GM12878 (cell line): Measurements from ENCODE around the gene RARG. TPM values are rescaled to one million over a fixed set of nuclear protein-coding genes. Genes with fewer than 3 reads are reported as not detected.

ENCODE experiments used
- ATAC-seq: fragments of 200-7000 bp; cut with Tn5 transposase; 3 replicates; pipeline ENCODE4 v1.9.1; 2020; ENCODE audit warnings: mild to moderate bottlenecking, moderate library complexity
- BruUV-seq: library from RNA; stranded (reverse); fragments of 400-500 nt; replicated peaks from 2 replicates; lab custom pipeline; 2021; lab: Mats Ljungman, UMichigan
- CTCF ChIA-PET: fragments of 300-600 bp; sonication (Branson Sonifier 250); formaldehyde crosslinking; extraction: SDS; loops from one replicate; lab custom pipeline; 2021; ENCODE audit warnings: inconsistent platforms; lab: Yijun Ruan, JAX
- POLR2A ChIA-PET: fragments of 350-600 bp; formaldehyde crosslinking; extraction: SDS; loops from one replicate; lab custom pipeline; 2021; ENCODE audit warnings: inconsistent platforms; lab: Charles Lee
- RAD21 ChIA-PET: fragments of 300-600 bp; sonication (Branson Sonifier 250); formaldehyde crosslinking; loops from one replicate; lab custom pipeline; 2023; ENCODE audit warnings: antibody characterized with exemption; ENCODE audit not compliant: unreplicated experiment; lab: Charles Lee
- SMC1A ChIA-PET: fragments of 300-600 bp; sonication (Branson Sonifier 250); formaldehyde crosslinking; loops from one replicate; lab custom pipeline; 2023; ENCODE audit not compliant: unreplicated experiment, uncharacterized antibody; lab: Charles Lee
- DNase-seq: peaks from one replicate; pipeline ENCODE4 v3.0.0-alpha.2; 2011; ENCODE audit warnings: low read depth, low spot score
- FAIRE-seq: peaks from 3 replicates; lab custom pipeline; 2011; peaks lifted over from hg19 to GRCh38; lab: Jason Lieb, UNC
- H2AFZ ChIP-seq: 2 replicates; pipeline ENCODE4 v1.6.0; 2011; ENCODE audit warnings: low read depth, low read length, control low read depth; ENCODE audit not compliant: control insufficient read depth
- H3K27ac ChIP-seq: 2 replicates; pipeline ENCODE4 v1.5.1; 2011; ENCODE audit warnings: control low read depth; ENCODE audit not compliant: control insufficient read depth, insufficient read depth
- H3K27me3 ChIP-seq, 2 experiments: replicated peaks in 1 of 2; 2 replicates each; pipeline versions ENCODE4 v1.6.0 to v1.6.1; 2011; ENCODE audit warnings: low read length in 1 of 2; ENCODE audit not compliant: control insufficient read depth in 2 of 2, insufficient read depth in 2 of 2
- H3K36me3 ChIP-seq, 2 experiments: 2 replicates each; pipeline ENCODE4 v1.5.1; 2011; ENCODE audit warnings: low read length in 1 of 2; ENCODE audit not compliant: control insufficient read depth in 2 of 2, insufficient read depth in 2 of 2
- H3K4me1 ChIP-seq: 2 replicates; pipeline ENCODE4 v1.6.1; 2011; ENCODE audit warnings: mild to moderate bottlenecking, low read length, moderate library complexity, mixed read lengths; ENCODE audit not compliant: control insufficient read depth, insufficient read depth
- H3K4me2 ChIP-seq: 2 replicates; pipeline ENCODE4 v1.6.0; 2011; ENCODE audit warnings: control low read depth; ENCODE audit not compliant: control insufficient read depth, insufficient read depth
- H3K4me3 ChIP-seq: fragments of 200-600 bp; sonication (generic); 2 replicates; pipeline ENCODE4 v1.5.1; 2016
- H3K79me2 ChIP-seq: 2 replicates; pipeline ENCODE4 v1.6.0; 2011; ENCODE audit warnings: low read length; ENCODE audit not compliant: control insufficient read depth, insufficient read depth
- H3K9ac ChIP-seq: 2 replicates; pipeline ENCODE4 v1.8.0; 2011; ENCODE audit warnings: low read length, control low read depth, mixed read lengths; ENCODE audit not compliant: control insufficient read depth, insufficient read depth
- H3K9me3 ChIP-seq: replicated peaks from 3 replicates; pipeline ENCODE4 v1.5.1; 2011; ENCODE audit warnings: mild to moderate bottlenecking, low read length; ENCODE audit not compliant: control insufficient read depth, insufficient read depth
- H4K20me1 ChIP-seq: 2 replicates; pipeline ENCODE4 v1.6.0; 2011; ENCODE audit not compliant: control insufficient read depth, insufficient read depth
- BCL11A ChIP-seq: IDR thresholded peaks from 2 replicates; pipeline ENCODE4 v1.6.1; 2011; ENCODE audit warnings: low read depth, low read length
- CBX3 ChIP-seq: fragments of 200-600 bp; sonication (generic); IDR thresholded peaks from 2 replicates; pipeline ENCODE4 v1.6.1; 2016; ENCODE audit warnings: low read depth, borderline replicate concordance
- CEBPZ ChIP-seq: fragments of 150-350 bp; IDR thresholded peaks from 2 replicates; pipeline ENCODE4 v1.6.1; 2016; ENCODE audit warnings: low read depth, low read length
- FOS ChIP-seq: IDR thresholded peaks from 3 replicates; pipeline ENCODE4 v1.6.1; 2011; ENCODE audit warnings: borderline replicate concordance; ENCODE audit not compliant: insufficient read length; ENCODE audit errors: extremely low read depth
- MAX ChIP-seq: IDR thresholded peaks from 2 replicates; pipeline ENCODE4 v1.6.1; 2012; ENCODE audit warnings: low read depth, low read length, improper control_type of control experiment
- NRF1 ChIP-seq: conservative IDR thresholded peaks from 2 replicates; pipeline ENCODE4 v1.6.1; 2011; ENCODE audit warnings: mild to moderate bottlenecking, low read depth, low read length, improper control_type of control experiment
- PRDM15 ChIP-seq: fragments of 450-650 bp; formaldehyde crosslinking; IDR thresholded peaks from 2 replicates; pipeline ENCODE4 v1.4.0; 2020; ENCODE audit warnings: mild to moderate bottlenecking, moderate library complexity
- TCF7 ChIP-seq: IDR thresholded peaks from 2 replicates; pipeline ENCODE4 v1.6.1; 2014; ENCODE audit warnings: antibody characterized with exemption, borderline replicate concordance
- ZBTB4 ChIP-seq: fragments of 450-650 bp; formaldehyde crosslinking; IDR thresholded peaks from 2 replicates; pipeline ENCODE4 v1.4.0; 2022; ENCODE audit warnings: mild to moderate bottlenecking, moderate library complexity
- ZNF274 ChIP-seq: IDR thresholded peaks from one replicate; pipeline ENCODE4 v1.8.0; 2011; ENCODE audit not compliant: insufficient read length, insufficient read depth
- WGBS: methylation state at CpG from one replicate; pipeline ENCODE4 v1.1.6; 2016; ENCODE audit warnings: low lambda C conversion rate; ENCODE audit not compliant: insufficient replicate concordance, insufficient coverage; ENCODE audit errors: missing lambda C conversion rate; 5-methylcytosine and 5-hydroxymethylcytosine counted together
- in situ Hi-C: fragments of 300-500 bp; cut with MboI; formaldehyde crosslinking; loops from 9 replicates; pipeline ENCODE4 v1.14.3; 2018; ENCODE audit warnings: mixed read lengths
- intact Hi-C: fragments of 100-400 bp; cut with micrococcal nuclease; formaldehyde crosslinking; loops from one replicate; pipeline ENCODE4 v1.14.2; 2022; ENCODE audit not compliant: unreplicated experiment
- polyA plus RNA-seq, 11 experiments: library from polyadenylated mRNA; depleted of rRNA in 4 of 11; unstranded in 6 of 11; stranded (reverse) in 5 of 11; fragments of >200 nt; fragmentation: Nextera tagmentation in 4 of 11; fragmentation: Illumina TruSeq in 1 of 11; extraction: Ambion mirVana in 4 of 11; extraction: Trizol in 1 of 11; gene quantifications; 1 replicate in 1 of 11; 2 replicates in 10 of 11; pipeline versions ENCODE4 v1.2.1 to v1.2.3, GENCODE V29; 2011 to 2016; ENCODE audit warnings: inconsistent platforms in 2 of 11, missing spikeins in 2 of 11, low read depth in 1 of 11
- total RNA-seq, 4 experiments: library from RNA; depleted of rRNA in 3 of 4; stranded (reverse); fragments of >200 nt in 3 of 4; fragmentation: Illumina TruSeq in 1 of 4; extraction: Trizol in 1 of 4; gene quantifications; 2 replicates each; pipeline versions ENCODE4 v1.2.1 to v1.2.3, GENCODE V29; 2013 to 2021

Gene RARG
- total and polyA plus RNA-seq, 10 of the 15 experiments (the other 5 are each of a cell fraction or from before 2014, with no cell fraction given), result 0.27 to 8.1 (median 4.1) TPM

- H3K79me2 ChIP-seq, result no peaks in the 10 kb centered on the region; the same call in none of the 2 replicates
- ChIA-PET RAD21 (interaction anchor here (0.9 kb wide), 1 partner anchor 10 kb away, joined by 7 read pairs; the partner anchor contains the start of gene ESPL1), SMC1A (interaction anchor here (0.6 to 1.4 kb wide), 6 partner anchors 9 to 190 kb away, joined by 3 to 8 read pairs (median 3); partner anchors contain the start of gene ESPL1), CTCF (interaction anchor here (0.9 to 1.1 kb wide), 2 partner anchors 8 to 45 kb away, joined by 3 read pairs; no protein-coding TSS in a partner anchor), POLR2A (interaction anchor here (0.6 to 1.2 kb wide), 2 partner anchors 10 to 37 kb away, joined by 3 to 5 read pairs; partner anchors contain the start of gene PFDN5)
- FAIRE-seq, result no peak
- 73% methylated on average over 7 of the region's 7 CpGs for WGBS
- intact Hi-C loops, result no loop called here
- no peak overlapping the region for H3K27ac ChIP-seq
- H3K4me2 ChIP-seq, result no peak overlapping the region
- in situ Hi-C loops, result no loop called here
- no peaks in the 10 kb centered on the region for H4K20me1 ChIP-seq
- DNase-seq, result no peak
- BruUV-seq, result no TSS peak
- H3K9me3 ChIP-seq, result no peaks in the 10 kb centered on the region
- no peak overlapping the region for H3K4me3 ChIP-seq
- H3K4me1 ChIP-seq, result peaks cover 16% of the 10 kb centered on the region
- no peaks in the 10 kb centered on the region for H3K27me3 ChIP-seq
- H3K9ac ChIP-seq, result no peak overlapping the region
- peaks cover 0 to under 1% of the 10 kb centered on the region in 2 experiments; a peak in 1 of 4 replicates for H3K36me3 ChIP-seq
- no peak overlapping the region for H2AFZ ChIP-seq
- ATAC-seq, result no peak
- TF ChIP-seq ZNF274, result no peak
- TF ChIP-seq CBX3, result no peak
- no peak for TF ChIP-seq ZBTB4 (CRISPR knock-in tag)
- TF ChIP-seq FOS, result no peak
- no peak for TF ChIP-seq MAX
- TF ChIP-seq TCF7, result no peak
- no peak for TF ChIP-seq NRF1
- TF ChIP-seq PRDM15 (CRISPR knock-in tag), result no peak
- TF ChIP-seq BCL11A, result no peak
- no peak for TF ChIP-seq CEBPZ
Measured at GRCh38 chr12:53258541-53259539, 26.8 kb upstream of the RARG start.
